HepG2 (cell line): ENCODE measurements around the gene CHMP4B. TPM values are rescaled to one million over a fixed set of nuclear protein-coding genes. Genes with fewer than 3 reads are reported as not detected.

ENCODE experiments used
- ATAC-seq: fragments of 200-7000 bp; cut with Tn5 transposase; 3 replicates; pipeline ENCODE4 v1.9.1; 2020; ENCODE audit warnings: mild to moderate bottlenecking, moderate library complexity
- BruUV-seq: library from RNA; stranded (reverse); fragments of 400-500 nt; replicated peaks from 2 replicates; lab custom pipeline; 2021; lab: Mats Ljungman, UMichigan
- CTCF ChIA-PET: fragments of 300-600 bp; formaldehyde crosslinking; extraction: SDS; loops from one replicate; lab custom pipeline; 2021; ENCODE audit warnings: low total read pairs, inconsistent platforms, low intra/inter-chr PET ratio; lab: Yijun Ruan, JAX
- POLR2A ChIA-PET: fragments of 350-600 bp; sonication (Branson Sonifier 250); formaldehyde crosslinking; loops from one replicate; lab custom pipeline; 2020; ENCODE audit warnings: antibody characterized with exemption, inconsistent platforms; lab: Yijun Ruan, JAX
- DNase-seq: peaks from one replicate; pipeline ENCODE4 v3.0.0-alpha.2; 2015; ENCODE audit warnings: low spot score
- FAIRE-seq: peaks from 3 replicates; lab custom pipeline; 2011; peaks lifted over from hg19 to GRCh38; lab: Jason Lieb, UNC
- H2AFZ ChIP-seq: one replicate; pipeline ENCODE4 v1.6.1; 2011; ENCODE audit warnings: low read length, inconsistent platforms
- H3K27ac ChIP-seq: fragments of 300-600 bp; 3 replicates; pipeline ENCODE4 v1.8.0; 2011; ENCODE audit warnings: mixed run types, mild to moderate bottlenecking, mixed read lengths, low read length, inconsistent platforms; ENCODE audit not compliant: insufficient read depth; ENCODE audit errors: extremely low read length
- H3K27me3 ChIP-seq, 2 experiments: fragments of 200-600 bp in 1 of 2; 2 replicates in 1 of 2; 3 replicates in 1 of 2; pipeline versions ENCODE4 v1.6.0 to v1.8.0; 2011; ENCODE audit warnings: low read length in 2 of 2, mild to moderate bottlenecking in 2 of 2, moderate library complexity in 2 of 2, inconsistent platforms in 1 of 2; ENCODE audit not compliant: insufficient read depth in 2 of 2, control insufficient read depth in 1 of 2
- H3K36me3 ChIP-seq, 2 experiments: fragments of 200-600 bp in 1 of 2; replicated peaks in 1 of 2; 2 replicates in 1 of 2; 3 replicates in 1 of 2; pipeline versions ENCODE4 v1.5.1 to v1.8.0; 2011; ENCODE audit warnings: low read length in 2 of 2, inconsistent platforms in 1 of 2; ENCODE audit not compliant: insufficient read depth in 2 of 2, control insufficient read depth in 1 of 2
- H3K4me1 ChIP-seq: 2 replicates; pipeline ENCODE4 v1.5.1; 2012; ENCODE audit warnings: low read length, inconsistent platforms; ENCODE audit not compliant: insufficient read depth
- H3K4me2 ChIP-seq: 2 replicates; pipeline ENCODE4 v1.6.0; 2011; ENCODE audit warnings: low read depth, low read length, inconsistent platforms
- H3K4me3 ChIP-seq, 3 experiments: fragments of 200-600 bp in 1 of 3; sonication (generic), shearing (Covaris generic) in 1 of 3; replicated peaks in 1 of 3; 2 replicates each; pipeline ENCODE4 v1.5.1; 2011 to 2016; ENCODE audit warnings: low read length in 3 of 3, inconsistent platforms in 2 of 3, low read depth in 2 of 3, mild to moderate bottlenecking in 2 of 3, control low read depth in 1 of 3, mixed read lengths in 1 of 3; ENCODE audit not compliant: insufficient read depth in 1 of 3
- H3K79me2 ChIP-seq: one replicate; pipeline ENCODE4 v1.6.1; 2011; ENCODE audit warnings: low read length, inconsistent platforms; ENCODE audit not compliant: insufficient read depth
- H3K9ac ChIP-seq: 2 replicates; pipeline ENCODE4 v1.6.0; 2011; ENCODE audit warnings: mild to moderate bottlenecking, low read depth, low read length, inconsistent platforms; ENCODE audit not compliant: insufficient read depth
- H3K9me3 ChIP-seq: 2 replicates; pipeline ENCODE4 v1.5.1; 2012; ENCODE audit warnings: mild to moderate bottlenecking, low read length
- H4K20me1 ChIP-seq: 2 replicates; pipeline ENCODE4 v1.6.0; 2011; ENCODE audit warnings: inconsistent platforms, mild to moderate bottlenecking, low read length, moderate library complexity; ENCODE audit not compliant: insufficient read depth
- ARNT2 ChIP-seq: sonication (generic); formaldehyde crosslinking; IDR thresholded peaks from 2 replicates; pipeline ENCODE4 v1.8.0; 2022; ENCODE audit warnings: mild to moderate bottlenecking, low read depth, missing genetic modification reagents, moderate library complexity
- CHD2 ChIP-seq: IDR thresholded peaks from 2 replicates; pipeline ENCODE4 v1.6.1; 2011; ENCODE audit warnings: low read depth, low read length, improper control_type of control experiment
- FIP1L1 ChIP-seq: fragments of 200-400 bp; formaldehyde crosslinking; IDR thresholded peaks from 2 replicates; pipeline ENCODE4 v1.6.1; 2018; ENCODE audit warnings: low read depth, mild to moderate bottlenecking, low read length, moderate library complexity, borderline replicate concordance; ENCODE audit not compliant: insufficient read depth
- FOSL2 ChIP-seq: sonication (generic); formaldehyde crosslinking; IDR thresholded peaks from 2 replicates; pipeline ENCODE4 v1.4.0; 2020; ENCODE audit warnings: missing genetic modification reagents
- HOXA5 ChIP-seq: sonication (generic); formaldehyde crosslinking; IDR thresholded peaks from 2 replicates; pipeline ENCODE4 v1.4.0; 2020; ENCODE audit warnings: missing genetic modification reagents
- PRPF4 ChIP-seq: fragments of 200-400 bp; formaldehyde crosslinking; IDR thresholded peaks from 2 replicates; pipeline ENCODE4 v1.6.1; 2016; ENCODE audit warnings: low read length, low read depth; ENCODE audit not compliant: poor library complexity, severe bottlenecking
- SOX5 ChIP-seq: IDR thresholded peaks from 2 replicates; pipeline ENCODE4 v1.6.1; 2016; ENCODE audit warnings: borderline replicate concordance
- TBL1XR1 ChIP-seq: fragments of 150-350 bp; IDR thresholded peaks from 2 replicates; pipeline ENCODE4 v1.6.1; 2014; ENCODE audit warnings: borderline replicate concordance, low read length; ENCODE audit not compliant: partially characterized antibody
- U2AF1 ChIP-seq: fragments of 200-400 bp; formaldehyde crosslinking; optimal IDR thresholded peaks from 2 replicates; pipeline ENCODE3; 2017; ENCODE audit warnings: mild to moderate bottlenecking, low read depth, low read length
- ZNF33A ChIP-seq: sonication (generic); formaldehyde crosslinking; IDR thresholded peaks from 2 replicates; pipeline ENCODE4 v1.5.1; 2020; ENCODE audit warnings: missing genetic modification reagents, mild to moderate bottlenecking, moderate library complexity, borderline replicate concordance
- ZNF503 ChIP-seq: sonication (generic); formaldehyde crosslinking; IDR thresholded peaks from 2 replicates; pipeline ENCODE4 v1.4.0; 2020; ENCODE audit warnings: missing genetic modification reagents
- ZNF550 ChIP-seq: sonication (generic); formaldehyde crosslinking; IDR thresholded peaks from 2 replicates; pipeline ENCODE4 v1.4.0; 2020; ENCODE audit warnings: mild to moderate bottlenecking, missing genetic modification reagents, borderline replicate concordance
- ZNF558 ChIP-seq: sonication (generic); formaldehyde crosslinking; IDR thresholded peaks from 2 replicates; pipeline ENCODE4 v1.9.0; 2022; ENCODE audit warnings: mild to moderate bottlenecking, missing genetic modification reagents, borderline replicate concordance
- ZNF569 ChIP-seq: sonication (generic); formaldehyde crosslinking; IDR thresholded peaks from 2 replicates; pipeline ENCODE4 v1.5.0; 2020; ENCODE audit warnings: mild to moderate bottlenecking, missing genetic modification reagents, moderate library complexity, borderline replicate concordance
- ZNF570 ChIP-seq: sonication (generic); formaldehyde crosslinking; IDR thresholded peaks from 2 replicates; pipeline ENCODE4 v1.4.0; 2020; ENCODE audit warnings: mild to moderate bottlenecking, missing genetic modification reagents, borderline replicate concordance
- ZNF687 ChIP-seq: sonication (generic); formaldehyde crosslinking; IDR thresholded peaks from 2 replicates; pipeline ENCODE4 v1.5.1; 2020; ENCODE audit warnings: mild to moderate bottlenecking, missing genetic modification reagents, moderate library complexity
- ZNF878 ChIP-seq: sonication (generic); formaldehyde crosslinking; IDR thresholded peaks from 2 replicates; pipeline ENCODE4 v1.8.1; 2023; ENCODE audit warnings: mild to moderate bottlenecking, missing genetic modification reagents, moderate library complexity
- ZSCAN20 ChIP-seq: sonication (generic); formaldehyde crosslinking; IDR thresholded peaks from 2 replicates; pipeline ENCODE4 v1.4.0; 2020; ENCODE audit warnings: missing genetic modification reagents, mild to moderate bottlenecking, borderline replicate concordance
- WGBS: methylation state at CpG from one replicate; pipeline ENCODE4 v1.1.6; 2017; ENCODE audit warnings: low lambda C conversion rate; 5-methylcytosine and 5-hydroxymethylcytosine counted together
- in situ Hi-C: cut with HindIII; loops from 2 replicates; pipeline ENCODE4 v1.10.0; 2017; ENCODE audit warnings: low pct_unique_long_range_greater_than_20kb; ENCODE audit not compliant: extremely low pct_ligation_motif_present
- intact Hi-C: fragments of 100-400 bp; cut with micrococcal nuclease; formaldehyde crosslinking; loops from one replicate; pipeline ENCODE4 v1.10.0; 2022; ENCODE audit not compliant: unreplicated experiment
- polyA plus RNA-seq, 8 experiments: library from polyadenylated mRNA; depleted of rRNA in 3 of 8; stranded (reverse) in 7 of 8; unstranded in 1 of 8; fragments of >200 nt; fragmentation: Illumina TruSeq in 4 of 8; extraction: Trizol in 4 of 8; gene quantifications; 2 replicates each; pipeline versions ENCODE4 v1.2.1 to v1.2.3, GENCODE V29; 2011 to 2016; ENCODE audit warnings: low read depth in 4 of 8, missing spikeins in 1 of 8, mixed read lengths in 1 of 8; ENCODE audit not compliant: insufficient read depth in 1 of 8
- total RNA-seq, 5 experiments: library from RNA; depleted of rRNA; stranded (reverse); fragments of >200 nt; fragmentation: Illumina TruSeq; extraction: Trizol; gene quantifications; 2 replicates each; pipeline ENCODE4 v1.2.3, GENCODE V29; 2016; ENCODE audit warnings: low read depth in 1 of 5

Gene CHMP4B
- total and polyA plus RNA-seq, 2 of the 13 experiments (the other 11 are each of a cell fraction or from before 2014, with no cell fraction given) = 40.1 to 45.6 TPM

GRCh38 chr20:33791959-33792597 lies 19.1 kb upstream of the CHMP4B start:
- peak; percentile 61 for DNase-seq
- no peak overlapping the region for H3K27ac ChIP-seq
- no peaks in the 10 kb centered on the region for H3K36me3 ChIP-seq
- no peak overlapping the region for H2AFZ ChIP-seq
- WGBS = 36% methylated on average over 13 of the region's 13 CpGs
- POLR2A ChIA-PET = interaction anchor here (1.3 to 6.0 kb wide), 3 partner anchors 20 to 201 kb away, joined by 3 to 35 read pairs (median 5); partner anchors contain the start of gene CHMP4B
- H3K4me2 ChIP-seq = 0 out of 2 replicates have a peak overlapping the region, but pooled peaks have one; percentile 8
- BruUV-seq = no TSS peak
- H3K9ac ChIP-seq = no peak overlapping the region
- FAIRE-seq = peak; percentile 48
- H3K4me3 ChIP-seq = no peak overlapping the region
- CTCF ChIA-PET = interaction anchor here (1.1 to 1.7 kb wide), 3 partner anchors 71 to 278 kb away, joined by 3 to 8 read pairs (median 5); no protein-coding TSS in a partner anchor
- ATAC-seq = peak; percentile 63
- in situ Hi-C loops (no loop called here), intact Hi-C loops (loop anchor here (2.0 to 10.0 kb wide), 4 partner anchors 50 to 337 kb away; no protein-coding TSS in a partner anchor)
- peaks cover 43% of the 10 kb centered on the region for H3K4me1 ChIP-seq
- H4K20me1 ChIP-seq = no peaks in the 10 kb centered on the region
- H3K9me3 ChIP-seq = no peaks in the 10 kb centered on the region
- no peaks in the 10 kb centered on the region for H3K79me2 ChIP-seq
- 0 out of 5 replicates have a peak, but pooled peaks cover 0 to 5% of the 10 kb centered on the region in 2 experiments for H3K27me3 ChIP-seq
- no peak for TF ChIP-seq ZNF570 (CRISPR knock-in tag)
- TF ChIP-seq FOSL2 (CRISPR knock-in tag) = peak; percentile 56
- no peak for TF ChIP-seq FIP1L1
- no peak for TF ChIP-seq PRPF4
- peak; percentile 28; the same call in 1 of the 2 replicates for TF ChIP-seq ZNF550 (CRISPR knock-in tag)
- no peak for TF ChIP-seq ZSCAN20 (CRISPR knock-in tag)
- no peak; the same call in 1 of the 2 replicates for TF ChIP-seq ZNF687 (CRISPR knock-in tag)
- no peak for TF ChIP-seq U2AF1
- TF ChIP-seq ZNF569 (CRISPR knock-in tag) = no peak
- TF ChIP-seq HOXA5 (CRISPR knock-in tag) = no peak
- no peak for TF ChIP-seq ZNF503
- TF ChIP-seq ZNF33A (CRISPR knock-in tag) = no peak
- no peak for TF ChIP-seq ZNF558 (CRISPR knock-in tag)
- 0 out of 2 replicates have a peak, but pooled peaks have one; percentile 21 for TF ChIP-seq CHD2
- TF ChIP-seq TBL1XR1 = no peak
- TF ChIP-seq ARNT2 = 0 out of 2 replicates have a peak, but pooled peaks have one; percentile 27
- TF ChIP-seq ZNF878 (CRISPR knock-in tag) = no peak
- peak; percentile 31; the same call in 1 of the 2 replicates for TF ChIP-seq SOX5 (CRISPR knock-in tag)
